Right ventricle myocardium inferior (tissue), 1 donor: ENCODE results near the gene PI4KA. TPM values are rescaled to one million over a fixed set of nuclear protein-coding genes. Genes with fewer than 3 reads are reported as not detected.
"Not testable (repeated sequence)": the region's sequence is repeated elsewhere in the genome, so short reads cannot be mapped to it uniquely, and the experiment has no call there.

Source experiments
- ATAC-seq: fragments of 200-7000 bp; cut with Tn5 transposase; one replicate; pipeline ENCODE4 v1.9.1; 2020; ENCODE audit warnings: mild to moderate bottlenecking, moderate library complexity
- DNase-seq: peaks from one replicate; pipeline ENCODE4 v3.0.0; 2021; ENCODE audit errors: missing footprints
- intact Hi-C: fragments of 100-400 bp; cut with DNase I; formaldehyde crosslinking; loops from one replicate; pipeline ENCODE4 v1.11.0; 2022
- total RNA-seq: library from RNA; stranded (reverse); fragmentation: NEBNext Ultra II Directional; extraction: Animal tissue kit (Norgen Biotek cat#: 25700); gene quantifications from one replicate; pipeline ENCODE4 v1.2.1, GENCODE V29; 2021
- donor health status: DM: no; HTN: yes; CAD: no; lungs with severe emphysema.

The PI4KA gene
- total RNA-seq, 1 donor from 2014 or later = 46.0 TPM

- DNase-seq, ATAC-seq, intact Hi-C loops: not testable (repeated sequence)
These were observed 188.0 kb downstream of the PI4KA start for GRCh38 chr22:20670457-20671261.

GRCh38 chr22:20669884-20670283 is 188.7 kb downstream of the PI4KA start:
- DNase-seq, intact Hi-C loops, ATAC-seq: not testable (repeated sequence)

- intact Hi-C loops, ATAC-seq, DNase-seq: not testable (repeated sequence)
These were observed 189.1 kb downstream of the PI4KA start for GRCh38 chr22:20669471-20669870.

GRCh38 chr22:20668769-20669168 is 189.8 kb downstream of the PI4KA start:
- DNase-seq, intact Hi-C loops, ATAC-seq: not testable (repeated sequence)

- intact Hi-C loops, DNase-seq, ATAC-seq: not testable (repeated sequence)
These were observed 190.4 kb downstream of the PI4KA start for GRCh38 chr22:20668226-20668625.

- DNase-seq, intact Hi-C loops, ATAC-seq: not testable (repeated sequence)
These were observed 191.1 kb downstream of the PI4KA start for GRCh38 chr22:20667548-20667947.

GRCh38 chr22:20666560-20666959 is 192.1 kb downstream of the PI4KA start:
- intact Hi-C loops = no loop called here
- DNase-seq (no peak), ATAC-seq (no peak)

GRCh38 chr22:20664594-20664959 is 194.0 kb downstream of the PI4KA start:
- ATAC-seq = no peak
- no peak for DNase-seq
- intact Hi-C loops = no loop called here

- no peak for DNase-seq
- ATAC-seq = no peak
- intact Hi-C loops = no loop called here
These were observed 194.5 kb downstream of the PI4KA start for GRCh38 chr22:20663941-20664593.

- DNase-seq (no peak), ATAC-seq (no peak)
- intact Hi-C loops = no loop called here
These were observed 195.3 kb downstream of the PI4KA start for GRCh38 chr22:20663137-20663828.

GRCh38 chr22:20662524-20663036 is 196.0 kb downstream of the PI4KA start:
- DNase-seq, ATAC-seq, intact Hi-C loops: not testable (repeated sequence)

- DNase-seq = no peak
- no peak for ATAC-seq
- intact Hi-C loops = no loop called here
These were observed 197.1 kb downstream of the PI4KA start for GRCh38 chr22:20661473-20661872.

GRCh38 chr22:20660441-20661054 is 198.1 kb downstream of the PI4KA start:
- DNase-seq (no peak), ATAC-seq (no peak)
- intact Hi-C loops = no loop called here

GRCh38 chr22:20659920-20660319 is 198.7 kb downstream of the PI4KA start:
- DNase-seq = no peak
- intact Hi-C loops = no loop called here
- ATAC-seq = no peak

GRCh38 chr22:20659258-20659657 is 199.4 kb downstream of the PI4KA start:
- intact Hi-C loops = no loop called here
- no peak for DNase-seq
- no peak for ATAC-seq

- intact Hi-C loops = no loop called here
- ATAC-seq (no peak), DNase-seq (no peak)
These were observed 200.0 kb downstream of the PI4KA start for GRCh38 chr22:20658433-20659222.

- no peak for DNase-seq
- no peak for ATAC-seq
- intact Hi-C loops = no loop called here
These were observed 200.6 kb downstream of the PI4KA start for GRCh38 chr22:20657963-20658362.
